ENCODE data around the gene DENR. TPM values are rescaled to one million over a fixed set of nuclear protein-coding genes. Genes with fewer than 3 reads are reported as not detected.

The DENR gene
- polyA plus RNA-seq, 1 donor (not counting 4 experiments of a cell fraction or from before 2014, with no cell fraction given), result 59.8 TPM

DNA sequence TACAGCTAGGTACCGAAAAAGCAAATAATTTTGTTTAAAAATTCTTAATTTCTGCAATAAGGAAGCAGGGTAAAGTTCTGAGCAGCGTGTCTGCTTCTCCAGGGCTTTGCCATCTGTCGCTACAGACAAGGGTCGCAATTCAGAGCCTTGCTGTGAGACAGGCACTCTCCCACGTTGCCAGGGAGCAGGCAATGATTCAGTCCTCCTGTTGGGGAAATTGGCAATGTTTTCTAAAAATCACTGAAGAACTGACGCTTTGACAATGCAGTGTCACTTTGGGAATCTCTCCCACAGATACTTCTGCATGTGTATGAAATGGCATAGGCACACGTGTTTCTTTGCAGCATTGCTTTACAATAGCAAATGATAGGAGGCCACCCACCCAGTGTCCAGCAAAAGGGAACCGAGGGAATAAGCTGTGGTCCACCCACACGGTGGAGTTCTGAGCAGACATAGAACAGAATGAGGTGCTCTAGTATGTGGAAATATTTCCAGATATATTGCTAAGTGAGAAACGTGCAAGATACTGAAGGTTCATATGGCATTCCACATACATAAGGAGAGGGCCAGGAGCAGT is 66.7 kb downstream of the DENR start:
- DNase-seq (ENCODE audit: low read depth, low spot score) (no peak), FAIRE-seq (no peak)
- H3K9ac ChIP-seq (ENCODE audit: control insufficient read depth, extremely low read depth, insufficient read depth, low read length), result no peak overlapping the region
- no peaks in the 10 kb centered on the region for H4K20me1 ChIP-seq (ENCODE audit: control insufficient read depth, extremely low read depth, insufficient read depth, low read length)
- no peaks in the 10 kb centered on the region for H3K4me1 ChIP-seq (ENCODE audit: control insufficient read depth, extremely low read depth, insufficient read depth, low read length)
- no peak overlapping the region for H3K4me2 ChIP-seq (ENCODE audit: control insufficient read depth, extremely low read depth, insufficient read depth, low read depth, low read length)
- H3K4me3 ChIP-seq (ENCODE audit: control insufficient read depth in 2 of 3, extremely low read depth in 1 of 3, insufficient read depth in 2 of 3, low read depth in 1 of 3, low read length in 3 of 3), result no peak overlapping the region
- H3K9me3 ChIP-seq (ENCODE audit: control insufficient read depth, low read depth, low read length), result no peaks in the 10 kb centered on the region
- dilution Hi-C loops (cut with MboI; ENCODE audit: extremely low pct_ligation_motif_present, low sequenced_read_pairs), result no loop called here
- no peaks in the 10 kb centered on the region for H3K9me1 ChIP-seq (ENCODE audit: control insufficient read depth, extremely low read depth, insufficient read depth, low read length)
- no peak for TF ChIP-seq CTCF (optimal IDR thresholded peaks at IDR 0.05 in 1 of 3, IDR thresholded peaks at IDR 0.05 in 1 of 3, conservative IDR thresholded peaks at IDR 0.05 in 1 of 3; ENCODE audit: extremely low read depth in 1 of 3, insufficient read depth in 2 of 3, low read length in 3 of 3)
- no peak for TF ChIP-seq EZH2 (IDR thresholded peaks at IDR 0.05; ENCODE audit: low read length)
- no peaks in the 10 kb centered on the region for H3K36me3 ChIP-seq (ENCODE audit: control insufficient read depth in 2 of 2, extremely low read depth in 1 of 2, insufficient read depth in 2 of 2, low read length in 2 of 2)
- H3K79me2 ChIP-seq (ENCODE audit: control insufficient read depth, insufficient read depth, low read length), result no peaks in the 10 kb centered on the region
- H3K27me3 ChIP-seq (ENCODE audit: control insufficient read depth, extremely low read depth, insufficient read depth, low read length), result no peaks in the 10 kb centered on the region
- H2AFZ ChIP-seq (ENCODE audit: control insufficient read depth, low read length), result no peak overlapping the region
- H3K27ac ChIP-seq (ENCODE audit: control insufficient read depth, insufficient read depth, low read length), result no peak overlapping the region

DNA sequence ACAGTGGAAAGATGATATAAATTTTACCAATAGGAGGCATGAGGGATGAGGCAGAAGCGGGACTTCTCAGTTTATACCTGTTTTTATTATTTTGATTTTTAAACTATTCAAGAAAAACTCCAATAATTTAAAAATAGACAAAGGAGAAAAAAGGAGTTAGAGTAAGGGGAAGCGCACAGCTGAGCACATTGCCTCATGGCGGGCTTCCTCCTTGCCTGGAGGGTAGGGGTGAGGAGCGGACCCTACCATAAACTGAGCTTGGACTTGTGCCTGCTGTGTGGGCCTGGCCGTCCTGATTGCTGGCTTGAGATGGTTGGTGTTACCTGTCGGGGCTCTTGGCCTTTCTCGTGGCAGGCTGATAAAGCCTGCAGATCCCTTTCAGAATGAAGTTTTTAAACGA is 67.5 kb downstream of the DENR start:
- DNase-seq (ENCODE audit: low read depth, low spot score) (no peak), FAIRE-seq (no peak)
- Histone ChIP-seq H3K79me2 (ENCODE audit: control insufficient read depth, insufficient read depth, low read length) (no peaks in the 10 kb centered on the region), H3K9ac (ENCODE audit: control insufficient read depth, extremely low read depth, insufficient read depth, low read length) (no peak overlapping the region), H3K4me3 (ENCODE audit: control insufficient read depth in 2 of 3, extremely low read depth in 1 of 3, insufficient read depth in 2 of 3, low read depth in 1 of 3, low read length in 3 of 3) (no peak overlapping the region), H3K9me3 (ENCODE audit: control insufficient read depth, low read depth, low read length) (no peaks in the 10 kb centered on the region), H3K27ac (ENCODE audit: control insufficient read depth, insufficient read depth, low read length) (no peak overlapping the region), H3K27me3 (ENCODE audit: control insufficient read depth, extremely low read depth, insufficient read depth, low read length) (no peaks in the 10 kb centered on the region), H3K4me2 (ENCODE audit: control insufficient read depth, extremely low read depth, insufficient read depth, low read depth, low read length) (no peak overlapping the region), H3K9me1 (ENCODE audit: control insufficient read depth, extremely low read depth, insufficient read depth, low read length) (no peaks in the 10 kb centered on the region), H4K20me1 (ENCODE audit: control insufficient read depth, extremely low read depth, insufficient read depth, low read length) (no peaks in the 10 kb centered on the region), H3K4me1 (ENCODE audit: control insufficient read depth, extremely low read depth, insufficient read depth, low read length) (no peaks in the 10 kb centered on the region), H3K36me3 (ENCODE audit: control insufficient read depth in 2 of 2, extremely low read depth in 1 of 2, insufficient read depth in 2 of 2, low read length in 2 of 2) (no peaks in the 10 kb centered on the region), H2AFZ (ENCODE audit: control insufficient read depth, low read length) (no peak overlapping the region)
- dilution Hi-C loops (cut with MboI; ENCODE audit: extremely low pct_ligation_motif_present, low sequenced_read_pairs), result no loop called here
- no peak for TF ChIP-seq CTCF (optimal IDR thresholded peaks at IDR 0.05 in 1 of 3, IDR thresholded peaks at IDR 0.05 in 1 of 3, conservative IDR thresholded peaks at IDR 0.05 in 1 of 3; ENCODE audit: extremely low read depth in 1 of 3, insufficient read depth in 2 of 3, low read length in 3 of 3)
- no peak for TF ChIP-seq EZH2 (IDR thresholded peaks at IDR 0.05; ENCODE audit: low read length)

Small RNA genes within 50 kb of the gene (small RNA-seq; reads per million reads assigned to genes)
- gene AC026333.2 (ENCODE audit: insufficient read length in 3 of 3, low read depth in 3 of 3, low replicate concordance in 1 of 3), result 0 reads per million in 3 experiments
- gene RF00019 (ENCODE audit: insufficient read length in 3 of 3, low read depth in 3 of 3, low replicate concordance in 1 of 3), result 0 reads per million in 3 experiments

Other genes with a start within 250 kb of the DENR start
- gene RSRC2, start 225.9 kb upstream of the DENR start, polyA plus RNA-seq, result 22.9 to 45.6 TPM (median 34.6 TPM) in 3 replicates
- 7.7 to 18.6 TPM (median 12.6 TPM) in 3 replicates for gene KNTC1, start 225.6 kb upstream of the DENR start, polyA plus RNA-seq
- gene HCAR2, start 49.5 kb upstream of the DENR start, polyA plus RNA-seq, result 8.8 to 30.1 TPM (median 18.3 TPM) in 3 replicates
- 2.8 to 13.9 TPM (median 12.1 TPM) in 3 replicates for gene HCAR3, start 36.0 kb upstream of the DENR start, polyA plus RNA-seq
- 0.03 to 0.10 TPM (median 0.07 TPM) in 3 replicates for gene HCAR1, start 22.0 kb upstream of the DENR start, polyA plus RNA-seq
- gene CCDC62, start 21.7 kb downstream of the DENR start, polyA plus RNA-seq, result 0.17 to 0.35 TPM (median 0.23 TPM) in 3 replicates
- 19.4 to 31.8 TPM (median 23.0 TPM) in 3 replicates for gene HIP1R, start 82.6 kb downstream of the DENR start, polyA plus RNA-seq
- 29.3 to 85.5 TPM (median 34.1 TPM) in 3 replicates for gene VPS37B, start 143.3 kb downstream of the DENR start, polyA plus RNA-seq
- gene ABCB9, start 213.6 kb downstream of the DENR start, polyA plus RNA-seq, result 4.0 to 5.7 TPM (median 4.7 TPM) in 3 replicates
- gene OGFOD2, start 222.4 kb downstream of the DENR start, polyA plus RNA-seq, result 6.9 to 14.1 TPM (median 7.9 TPM) in 3 replicates
- 117 to 163 TPM (median 144 TPM) in 3 replicates for gene ARL6IP4, start 227.9 kb downstream of the DENR start, polyA plus RNA-seq